NCI-H1694 (cell line): ENCODE results near the gene ZNF710.
"Not testable (repeated sequence)": the region's sequence is repeated elsewhere in the genome, so short reads cannot be mapped to it uniquely, and the experiment has no call there.

Source experiments
- DNase-seq: peaks from one replicate; lab custom pipeline; 2025; lab: John Stamatoyannopoulos, UW

Gene ZNF710

DNA sequence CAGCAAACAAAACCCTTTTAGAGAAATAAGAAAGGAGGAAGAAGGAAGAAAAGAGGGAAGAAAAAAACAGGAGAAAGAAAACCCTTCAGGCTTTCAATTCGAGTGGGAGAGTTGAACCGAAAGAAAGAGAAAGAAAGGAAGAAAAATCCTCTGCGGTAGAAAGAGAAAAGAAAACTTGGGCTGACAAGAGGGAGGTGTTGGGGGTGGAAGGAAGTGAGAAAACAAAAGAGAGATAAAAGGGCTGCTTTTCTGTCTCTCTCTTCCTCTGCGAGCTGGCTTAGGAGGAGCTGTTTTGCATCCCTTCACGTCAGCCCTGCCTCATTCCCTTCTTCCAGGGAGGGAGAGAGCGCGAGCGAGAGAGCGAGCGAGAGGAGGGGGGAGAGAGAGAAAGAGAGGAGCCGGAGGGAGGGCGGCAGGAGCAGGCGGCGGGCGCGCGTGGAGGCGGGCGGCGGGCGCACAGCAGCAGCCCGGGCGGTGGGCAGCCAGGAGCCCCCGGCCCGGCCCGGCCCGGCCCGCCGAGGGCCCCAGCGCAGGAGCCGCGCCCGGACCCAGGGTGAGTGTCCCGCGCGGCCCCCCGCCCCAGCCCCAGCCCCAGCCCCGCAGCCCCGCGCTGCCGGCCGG is at the start of gene ZNF710:
ZNF710 (plus strand) TSS at position 263 of the 621 bp plus-strand sequence. CDS start 65,814 bp downstream, outside the sequence.
- DNase-seq = peak; percentile 32

DNA sequence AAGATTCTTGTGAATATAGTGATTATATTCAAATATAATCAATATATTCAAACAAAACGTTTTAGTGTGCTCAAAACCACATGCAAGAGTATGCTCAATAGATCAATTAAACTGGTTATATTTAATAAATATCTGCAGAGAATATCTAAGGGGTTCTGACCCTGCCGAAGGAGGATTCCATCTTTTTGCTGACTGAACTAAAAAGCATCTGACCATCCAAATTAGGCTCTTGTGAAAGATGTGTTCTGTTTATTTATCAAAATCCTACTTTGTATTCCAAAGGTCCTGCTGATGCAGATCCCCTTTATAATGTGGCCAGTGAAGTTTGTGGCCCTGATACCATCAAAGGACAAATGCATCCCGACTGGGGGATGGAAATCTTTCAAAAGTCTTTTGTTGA is 46.6 kb upstream of the ZNF710 start:
- DNase-seq = no peak

- DNase-seq = not testable (repeated sequence)
Observed at GRCh38 chr15:89955449-89955998, 45.6 kb upstream of the ZNF710 start.

DNA sequence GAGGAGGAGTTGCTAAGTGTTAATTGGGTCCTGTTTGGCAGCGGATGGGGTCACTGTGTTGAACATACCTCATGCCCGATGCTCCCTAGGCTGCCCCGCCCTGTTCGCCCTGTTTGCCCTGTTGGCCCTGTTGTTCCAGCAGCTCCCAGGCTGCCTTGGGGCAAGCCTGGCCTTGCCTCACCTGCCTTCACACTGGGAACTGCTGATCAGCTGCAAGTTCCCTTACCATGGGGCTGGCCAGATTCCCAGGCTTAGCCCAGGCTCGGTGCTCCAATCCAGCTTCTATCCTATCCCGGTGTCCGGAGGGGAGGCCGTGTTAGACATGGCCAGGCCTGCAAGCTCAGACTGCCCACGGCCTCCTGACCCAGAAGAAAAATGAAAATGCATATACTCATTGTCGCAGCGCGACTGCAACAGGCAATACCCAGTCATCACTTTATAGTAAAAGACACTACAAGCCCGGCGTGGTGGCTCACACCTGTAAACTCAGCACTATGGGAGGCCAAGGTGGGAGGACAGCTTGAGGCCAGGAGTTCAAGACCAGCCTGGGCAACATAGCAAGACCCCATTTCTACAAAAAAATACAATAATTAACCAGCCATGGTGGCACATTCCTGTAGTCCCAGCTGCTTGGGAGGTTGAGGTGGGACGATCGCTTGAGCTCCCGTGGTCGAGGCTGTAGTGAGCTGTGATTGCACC is 42.9 kb upstream of the ZNF710 start:
- no peak for DNase-seq

- no peak for DNase-seq
Observed at GRCh38 chr15:89963301-89964231, 37.6 kb upstream of the ZNF710 start.

- DNase-seq = no peak
Observed at GRCh38 chr15:89964232-89964954, 36.7 kb upstream of the ZNF710 start.

- DNase-seq = no peak
Observed at GRCh38 chr15:89967881-89968280, 33.2 kb upstream of the ZNF710 start.

DNA sequence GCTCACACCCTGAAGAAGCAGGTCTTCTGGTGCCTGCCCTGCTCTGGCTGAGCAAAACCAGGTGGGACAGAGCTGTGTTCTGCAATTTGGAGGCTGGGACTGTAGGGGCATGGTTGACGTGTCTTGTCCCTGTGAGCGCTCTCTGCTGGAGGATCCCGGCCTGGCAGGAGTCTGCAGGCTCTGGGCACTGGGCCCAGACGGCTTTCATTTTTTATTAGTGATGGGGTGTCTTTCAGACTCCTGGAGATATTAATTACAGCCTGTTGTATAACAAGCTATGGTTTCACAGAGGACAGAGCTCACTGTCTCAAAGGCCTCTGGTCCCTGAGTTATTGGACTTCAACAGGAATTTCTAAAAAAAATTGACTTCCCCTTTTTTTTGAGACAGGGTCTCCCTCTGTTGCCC is 29.5 kb upstream of the ZNF710 start:
- DNase-seq = peak; percentile 33

DNA sequence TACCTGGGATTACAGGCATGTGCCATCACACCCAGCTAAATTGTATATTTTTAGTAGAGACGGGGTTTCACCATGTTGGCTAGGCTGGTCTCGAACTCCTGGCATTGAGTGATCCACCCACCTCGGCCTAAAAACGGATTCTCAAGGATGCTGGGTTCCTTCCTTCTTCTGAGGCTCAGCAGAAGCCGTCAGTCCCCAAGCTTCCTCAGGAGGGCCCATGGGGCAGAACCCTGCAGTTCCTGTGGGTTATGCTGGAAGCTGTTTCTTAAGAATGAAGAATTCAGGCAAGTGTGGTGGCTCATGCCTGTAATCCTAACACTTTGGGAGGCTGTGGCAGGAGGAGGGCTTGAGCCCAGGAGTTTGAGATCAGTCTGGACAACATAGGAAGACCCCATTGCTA is 29.0 kb upstream of the ZNF710 start:
- no peak for DNase-seq

DNA sequence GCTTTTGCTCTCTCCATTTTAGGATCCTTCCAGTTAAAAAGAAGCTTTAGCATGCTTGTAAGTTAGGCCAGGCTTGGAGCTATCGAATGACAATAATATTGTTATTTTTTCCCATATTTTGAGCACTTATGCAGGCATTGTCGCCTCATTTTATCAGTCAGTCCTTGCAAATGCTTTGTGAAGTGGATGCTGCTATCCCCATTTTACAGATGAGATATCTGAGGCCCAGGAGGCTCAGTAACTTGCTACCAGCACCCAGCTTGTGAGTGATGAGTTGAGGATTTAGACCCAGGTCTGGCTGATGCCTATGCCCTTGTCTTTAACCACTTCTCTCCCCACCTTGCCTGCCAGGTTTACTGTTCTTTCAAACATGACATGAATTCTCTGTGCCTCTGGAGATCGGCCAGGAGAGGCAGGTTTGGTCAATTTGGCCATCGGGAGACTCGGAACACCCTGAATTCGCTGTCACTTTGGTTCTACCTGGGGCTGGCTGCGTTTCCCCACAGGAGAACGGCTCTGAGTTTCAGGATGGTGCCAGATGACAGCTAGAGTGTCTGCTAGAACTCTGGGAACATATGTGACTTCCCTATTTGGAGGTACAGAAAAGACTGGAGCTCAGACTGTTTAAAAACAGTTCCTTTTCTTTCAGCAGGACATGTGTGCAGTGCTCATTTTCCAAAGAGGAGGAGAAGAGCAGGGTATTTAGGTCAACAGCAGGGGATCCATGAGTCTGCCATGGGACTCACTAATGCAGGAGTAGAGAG is 25.5 kb upstream of the ZNF710 start:
- DNase-seq = no peak

GRCh38 chr15:89976246-89976600 is 24.9 kb upstream of the ZNF710 start:
- no peak for DNase-seq

DNA sequence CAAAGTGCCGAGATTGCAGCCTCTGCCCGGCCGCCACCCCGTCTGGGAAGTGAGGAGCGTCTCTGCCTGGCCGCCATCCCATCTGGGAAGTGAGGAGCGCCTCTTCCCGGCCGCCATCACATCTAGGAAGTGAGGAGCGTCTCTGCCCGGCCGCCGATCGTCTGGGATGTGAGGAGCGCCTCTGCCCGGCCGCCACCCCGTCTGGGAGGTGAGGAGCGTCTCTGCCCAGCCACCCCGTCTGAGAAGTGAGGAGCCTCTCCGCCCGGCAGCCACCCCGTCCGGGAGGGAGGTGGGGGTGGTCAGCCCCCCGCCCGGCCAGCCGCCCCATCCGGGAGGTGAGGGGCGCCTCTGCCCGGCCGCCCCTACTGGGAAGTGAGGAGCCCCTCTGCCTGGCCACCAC is 23.3 kb upstream of the ZNF710 start:
- DNase-seq = not testable (repeated sequence)

- no peak for DNase-seq
Observed at GRCh38 chr15:89978914-89979313, 22.2 kb upstream of the ZNF710 start.

DNA sequence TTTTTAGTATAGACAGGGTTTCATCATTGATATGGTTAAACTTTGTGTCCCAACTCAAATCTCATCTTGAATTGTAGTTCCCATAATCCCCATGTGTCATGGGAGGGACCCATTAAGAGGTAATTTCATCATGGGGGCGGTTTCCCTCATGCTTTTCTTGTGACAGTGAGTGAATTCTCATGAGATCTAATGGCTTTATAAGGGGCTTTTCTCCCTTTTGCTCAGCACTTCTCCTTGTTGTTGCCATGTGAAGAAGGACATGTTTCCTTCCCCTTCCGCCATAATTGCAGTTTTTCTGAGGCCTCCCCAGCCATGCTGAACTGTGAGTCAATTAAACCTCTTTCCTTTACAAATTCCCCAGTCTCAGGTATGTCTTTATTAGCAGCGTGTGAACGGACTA is 20.2 kb upstream of the ZNF710 start:
- no peak for DNase-seq

GRCh38 chr15:89982315-89983055 is 18.6 kb upstream of the ZNF710 start:
- no peak for DNase-seq

- no peak for DNase-seq
Observed at GRCh38 chr15:89984001-89984400, 17.1 kb upstream of the ZNF710 start.

- no peak for DNase-seq
Observed at GRCh38 chr15:89984421-89985010, 16.6 kb upstream of the ZNF710 start.

DNA sequence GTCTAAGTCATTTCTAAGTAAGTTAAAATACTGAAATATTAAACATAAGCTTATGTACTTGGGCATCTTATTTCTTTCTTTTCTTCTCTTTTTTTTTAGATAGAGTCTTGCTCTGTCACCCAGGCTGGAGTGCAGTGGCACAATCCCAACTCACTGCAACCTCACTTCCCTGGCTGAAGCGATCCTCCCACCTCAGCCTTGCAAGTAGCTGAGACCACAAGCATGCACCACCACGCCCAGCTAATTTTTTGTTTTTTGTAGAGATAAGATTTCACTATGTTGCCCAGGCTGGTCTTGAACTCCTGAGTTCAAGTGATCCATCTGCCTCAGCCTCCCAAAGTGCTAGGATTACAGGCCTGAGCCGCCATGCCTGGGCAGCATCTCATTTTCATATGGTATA is 16.0 kb upstream of the ZNF710 start:
- no peak for DNase-seq

- no peak for DNase-seq
Observed at GRCh38 chr15:89991312-89991711, 9.8 kb upstream of the ZNF710 start.

- no peak for DNase-seq
Observed at GRCh38 chr15:89993349-89993748, 7.8 kb upstream of the ZNF710 start.
